ENCODE measurements around the gene SNAP25.

SNAP25 gene

GRCh38 chr20:10216146-10216791 lies 2.4 kb upstream of the SNAP25 start:
- no peak for DNase-seq (ENCODE audit: low read depth)

GRCh38 chr20:10217721-10218410 lies 764 bp upstream of the SNAP25 start:
- DNase-seq (ENCODE audit: low read depth), result no peak

- peak; percentile 44 for DNase-seq (ENCODE audit: low read depth)
These were observed 792 bp downstream of the SNAP25 start for GRCh38 chr20:10219452-10219791.

- DNase-seq (ENCODE audit: low read depth), result no peak
These were observed 1.5 kb downstream of the SNAP25 start for GRCh38 chr20:10219993-10220750.

DNA sequence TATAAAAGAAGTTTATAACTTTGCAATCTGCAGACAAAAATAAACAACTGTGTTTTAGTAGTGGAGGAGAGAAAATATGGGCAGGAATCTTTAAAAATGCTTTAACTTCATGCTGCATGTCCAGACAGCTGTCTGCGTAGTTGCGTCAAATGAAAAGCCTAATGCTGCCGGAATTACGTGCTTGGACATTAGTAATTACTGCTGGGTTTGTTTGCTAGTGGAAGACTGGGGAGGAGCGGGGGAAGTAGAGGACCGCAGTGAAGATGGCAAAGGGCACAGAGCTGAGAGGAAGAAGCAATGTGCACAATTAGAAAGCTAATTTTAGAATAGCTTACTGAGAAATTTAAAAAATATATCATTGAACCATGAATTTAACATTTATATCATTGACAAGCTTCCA lies 2.4 kb downstream of the SNAP25 start:
- DNase-seq (ENCODE audit: low read depth), result no peak

- DNase-seq (ENCODE audit: low read depth), result no peak
These were observed 6.9 kb downstream of the SNAP25 start for GRCh38 chr20:10225439-10226060.

DNA sequence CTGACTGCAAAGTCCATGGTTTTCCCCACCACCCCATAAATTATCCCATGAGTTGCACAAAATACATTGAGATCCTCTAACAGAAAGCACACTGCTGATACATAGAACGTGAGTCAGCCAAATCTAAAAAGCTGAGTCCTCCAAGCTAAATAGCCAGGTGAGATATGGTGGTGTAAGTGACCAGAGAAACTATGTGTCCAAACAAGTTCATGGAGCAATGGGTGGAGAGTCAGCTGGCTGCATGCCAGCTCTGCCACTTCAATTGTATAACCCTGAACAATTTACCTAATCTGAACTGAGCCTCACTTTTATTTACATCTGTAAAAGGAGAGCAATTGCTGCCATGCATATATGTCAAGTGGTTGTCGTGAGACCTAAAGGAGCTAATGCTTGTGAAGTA lies 9.7 kb downstream of the SNAP25 start:
- no peak for DNase-seq (ENCODE audit: low read depth)

DNA sequence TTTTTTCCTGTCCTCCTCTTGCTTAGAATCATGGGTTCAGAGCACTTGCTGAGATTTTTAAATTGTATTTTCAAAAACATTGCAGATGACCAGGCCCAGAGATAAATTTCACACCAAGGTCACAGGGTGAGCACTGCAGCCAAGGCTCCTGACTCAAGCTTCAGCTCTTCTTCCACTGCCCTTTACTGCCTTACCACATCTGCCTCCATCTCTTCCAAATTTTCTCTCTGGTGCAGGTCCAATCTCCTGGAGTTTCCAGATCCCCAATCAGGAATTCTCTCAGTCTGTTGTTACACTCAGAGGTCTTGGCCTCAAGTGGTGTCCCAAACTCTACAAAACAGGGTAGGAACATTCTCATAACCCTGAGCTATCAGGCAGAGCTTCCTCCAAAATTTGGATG lies 12.7 kb downstream of the SNAP25 start:
- DNase-seq (ENCODE audit: low read depth), result no peak

GRCh38 chr20:10236540-10237533 lies 18.2 kb downstream of the SNAP25 start:
- no peak for DNase-seq (ENCODE audit: low read depth)

- no peak for DNase-seq (ENCODE audit: low read depth)
These were observed 21.3 kb downstream of the SNAP25 start for GRCh38 chr20:10239954-10240353.

DNA sequence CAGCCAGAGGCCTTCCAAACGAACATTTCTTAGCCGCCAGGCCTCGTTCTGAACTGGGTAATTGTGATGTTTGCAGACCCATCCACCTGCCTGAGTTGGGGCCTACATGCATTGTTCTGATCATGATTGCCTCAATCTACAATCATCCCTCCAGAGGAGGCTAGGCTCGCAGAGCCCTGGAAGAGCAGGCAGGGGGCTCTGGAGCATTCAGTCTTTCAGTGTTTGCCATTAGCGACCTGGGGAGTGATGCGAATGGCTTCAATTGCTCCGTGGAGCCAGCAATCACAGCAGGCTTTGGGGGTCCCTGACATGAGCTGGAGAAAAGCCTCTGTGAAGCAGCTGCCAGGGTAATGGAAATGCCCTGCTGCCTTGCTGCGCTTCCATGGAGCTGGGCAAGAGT lies 22.0 kb downstream of the SNAP25 start:
- no peak for DNase-seq (ENCODE audit: low read depth)

DNA sequence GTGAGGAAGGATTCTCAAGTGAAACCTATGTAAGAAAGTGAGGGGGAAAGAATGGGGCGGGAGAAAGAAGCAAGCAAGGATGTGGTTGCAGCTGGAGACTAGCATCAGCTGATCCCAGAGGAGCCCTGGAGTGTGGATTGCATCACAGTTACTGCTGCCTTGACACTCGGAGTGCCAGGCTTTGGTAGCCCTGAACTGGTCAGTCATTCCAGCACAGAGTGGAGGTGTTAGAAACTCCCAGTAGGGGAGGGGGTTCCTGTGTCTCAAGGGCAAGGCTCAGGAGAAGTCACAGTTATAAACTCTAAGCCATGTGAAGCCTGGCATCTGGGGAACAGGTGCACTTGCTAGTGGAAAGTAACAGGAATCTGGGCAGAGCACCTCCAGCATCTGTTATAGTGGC lies 23.5 kb downstream of the SNAP25 start:
- no peak for DNase-seq (ENCODE audit: low read depth)

DNA sequence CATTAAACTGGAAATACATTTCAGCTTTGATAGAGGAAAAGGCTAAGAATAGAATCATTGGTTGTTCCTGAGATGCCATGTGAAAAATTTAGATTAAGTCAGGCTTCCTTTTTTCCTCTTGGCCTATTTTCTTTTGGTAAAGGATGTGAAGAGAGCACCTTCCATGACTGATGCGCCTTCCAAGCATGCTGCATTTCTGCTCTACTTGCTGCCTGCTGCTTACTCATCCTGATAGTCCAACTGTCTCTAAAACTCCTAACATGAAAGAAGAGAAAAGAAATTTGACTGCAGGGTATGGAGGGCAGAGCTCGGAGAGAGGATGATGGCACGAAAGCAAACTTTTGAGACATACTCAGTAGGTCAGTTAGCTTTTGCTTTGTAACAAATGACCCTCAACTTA lies 28.8 kb downstream of the SNAP25 start:
- DNase-seq (ENCODE audit: low read depth), result no peak

GRCh38 chr20:10249048-10249770 lies 30.6 kb downstream of the SNAP25 start:
- DNase-seq (ENCODE audit: low read depth), result no peak

DNA sequence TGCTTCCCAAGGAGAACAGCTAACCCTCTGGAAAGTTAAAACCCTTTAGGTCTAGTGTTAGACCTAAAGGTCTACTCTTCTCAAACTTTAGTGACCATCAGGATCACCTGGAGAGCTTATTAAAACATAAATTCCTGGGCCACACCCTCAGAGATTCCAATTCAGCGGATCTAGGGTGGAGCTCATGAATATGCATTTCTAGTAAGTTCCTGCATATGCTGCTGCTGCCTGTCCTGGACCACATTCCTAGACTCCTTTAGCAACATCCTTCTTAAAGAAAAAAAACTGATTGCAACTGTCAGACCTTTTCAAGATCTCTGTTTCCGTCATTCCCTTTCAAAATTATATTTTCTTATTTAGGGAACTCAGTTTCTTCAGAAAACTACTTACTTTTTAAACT lies 31.2 kb downstream of the SNAP25 start:
- DNase-seq (ENCODE audit: low read depth), result no peak

DNA sequence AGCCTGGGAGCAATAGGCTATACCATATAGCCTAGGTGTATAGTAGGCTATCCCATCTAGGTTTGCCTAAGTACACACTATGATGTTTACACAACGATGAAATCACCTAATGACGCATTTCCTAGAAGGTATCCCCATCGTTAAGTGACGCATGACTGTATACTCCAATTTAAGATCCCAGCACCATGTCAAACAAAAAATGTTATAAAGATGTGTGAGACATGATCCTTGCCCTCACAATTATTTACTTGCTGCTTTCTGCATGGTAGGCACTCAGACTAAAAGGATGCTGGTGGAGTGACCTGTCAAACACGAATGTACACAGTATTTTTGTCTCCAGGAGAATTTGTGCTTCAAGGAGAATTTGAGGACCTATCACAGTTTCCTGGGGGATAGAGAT lies 32.3 kb downstream of the SNAP25 start:
- DNase-seq (ENCODE audit: low read depth), result no peak

GRCh38 chr20:10253780-10254179 lies 35.1 kb downstream of the SNAP25 start:
- DNase-seq (ENCODE audit: low read depth), result no peak

DNA sequence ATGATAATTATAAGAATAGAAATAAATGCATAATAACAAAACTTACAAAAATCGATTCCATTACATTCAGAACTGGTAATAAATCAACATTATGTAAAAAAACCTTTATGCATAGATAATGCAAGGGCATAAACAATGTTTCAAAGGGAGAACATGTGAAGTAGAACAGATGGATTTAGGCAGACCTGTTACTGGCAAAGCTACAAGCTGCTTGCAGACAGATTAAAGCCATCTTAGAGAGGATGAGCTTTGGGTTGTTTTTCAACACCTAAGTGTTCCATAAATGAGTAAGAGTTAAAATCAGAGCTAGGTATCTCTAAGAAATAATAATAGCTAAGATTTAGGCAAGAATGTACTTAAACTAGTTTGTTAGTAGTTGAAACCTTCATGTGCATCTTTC lies 37.2 kb downstream of the SNAP25 start:
- DNase-seq (ENCODE audit: low read depth), result no peak

- DNase-seq (ENCODE audit: low read depth), result no peak
These were observed 40.5 kb downstream of the SNAP25 start for GRCh38 chr20:10259166-10259565.

DNA sequence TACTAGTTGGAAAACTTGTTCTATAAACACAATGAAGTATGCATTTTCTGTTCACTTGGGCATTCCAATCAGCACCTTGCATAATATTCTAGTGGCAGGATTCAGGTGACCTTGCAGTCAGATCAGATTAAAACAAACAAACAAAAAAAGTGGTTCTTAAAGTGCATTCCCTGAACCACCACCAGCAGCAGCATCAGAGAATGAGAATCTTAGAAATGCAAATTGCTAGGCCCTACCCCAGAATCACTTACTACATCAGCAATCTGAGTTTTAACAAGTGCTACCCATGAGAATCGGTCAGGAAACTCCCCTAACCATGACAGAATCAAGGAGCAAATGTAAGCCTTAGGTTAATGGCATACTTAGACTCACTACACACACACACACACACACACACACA lies 41.7 kb downstream of the SNAP25 start:
- no peak for DNase-seq (ENCODE audit: low read depth)

GRCh38 chr20:10261702-10262101 lies 43.1 kb downstream of the SNAP25 start:
- no peak for DNase-seq (ENCODE audit: low read depth)
